Endothelial cell of umbilical vein (primary cell): ENCODE results near the gene RNF222. TPM values are rescaled to one million over a fixed set of nuclear protein-coding genes. Genes with fewer than 3 reads are reported as not detected.

ENCODE experiments used
- BruUV-seq: library from RNA; stranded (reverse); fragments of 400-500 nt; replicated peaks from 2 replicates; lab custom pipeline; 2021; lab: Mats Ljungman, UMichigan
- CTCF ChIA-PET: fragments of 300-600, 350-600 bp; sonication (Branson Sonifier 250); formaldehyde crosslinking; loops from one replicate; lab custom pipeline; 2021; ENCODE audit warnings: antibody characterized with exemption, inconsistent platforms; lab: Charles Lee
- POLR2A ChIA-PET: fragments of 300-600, 350-600 bp; sonication (Branson Sonifier 250); formaldehyde crosslinking; loops from one replicate; lab custom pipeline; 2021; ENCODE audit warnings: antibody characterized with exemption, inconsistent platforms; lab: Charles Lee
- DNase-seq: peaks from one replicate; pipeline ENCODE4 v3.0.0-alpha.2; 2011; ENCODE audit warnings: low read depth, low spot score
- FAIRE-seq: peaks from 2 replicates; lab custom pipeline; 2011; peaks lifted over from hg19 to GRCh38; lab: Jason Lieb, UNC
- H2AFZ ChIP-seq: 2 replicates; pipeline ENCODE4 v1.6.0; 2012; ENCODE audit warnings: low read depth, low read length, control low read depth, inconsistent platforms
- H3K27ac ChIP-seq: 2 replicates; pipeline ENCODE4 v1.5.1; 2011; ENCODE audit warnings: low read depth, mild to moderate bottlenecking, control low read depth, low read length, moderate library complexity; ENCODE audit not compliant: insufficient read depth
- H3K27me3 ChIP-seq, 2 experiments: 2 replicates each; pipeline versions ENCODE4 v1.6.0 to v1.6.1; 2011; ENCODE audit warnings: low read length in 2 of 2, mixed read lengths in 1 of 2; ENCODE audit not compliant: control insufficient read depth in 2 of 2, insufficient read depth in 2 of 2
- H3K36me3 ChIP-seq, 2 experiments: 2 replicates in 1 of 2; 3 replicates in 1 of 2; pipeline ENCODE4 v1.5.1; 2011; ENCODE audit warnings: low read length in 2 of 2, mild to moderate bottlenecking in 1 of 2, moderate library complexity in 1 of 2; ENCODE audit not compliant: control insufficient read depth in 2 of 2, insufficient read depth in 2 of 2; ENCODE audit errors: extremely low read depth in 1 of 2
- H3K4me1 ChIP-seq: 3 replicates; pipeline ENCODE4 v1.5.1; 2011; ENCODE audit warnings: mild to moderate bottlenecking, low read length; ENCODE audit not compliant: control insufficient read depth, insufficient read depth; ENCODE audit errors: extremely low read depth
- H3K4me2 ChIP-seq: 2 replicates; pipeline ENCODE4 v1.6.1; 2011; ENCODE audit warnings: low read length, control low read depth, mixed read lengths; ENCODE audit not compliant: insufficient read depth
- H3K4me3 ChIP-seq, 3 experiments: fragments of 200-600 bp in 1 of 3; sonication (generic), shearing (Covaris generic) in 1 of 3; replicated peaks in 1 of 3; 2 replicates each; pipeline ENCODE4 v1.5.1; 2011 to 2016; ENCODE audit warnings: control low read depth in 3 of 3, low read length in 3 of 3, mild to moderate bottlenecking in 2 of 3, inconsistent platforms in 1 of 3, low read depth in 1 of 3, moderate library complexity in 1 of 3; ENCODE audit not compliant: insufficient read depth in 1 of 3
- H3K79me2 ChIP-seq: 2 replicates; pipeline ENCODE4 v1.6.0; 2012; ENCODE audit warnings: low read length, inconsistent platforms; ENCODE audit not compliant: control insufficient read depth, insufficient read depth
- H3K9ac ChIP-seq: replicated peaks from 2 replicates; pipeline ENCODE3; 2011; ENCODE audit warnings: low read length, control low read depth; ENCODE audit not compliant: insufficient read depth; ENCODE audit errors: extremely low read depth
- H3K9me1 ChIP-seq: replicated peaks from 3 replicates; pipeline ENCODE4 v1.6.0; 2011; ENCODE audit warnings: mild to moderate bottlenecking, low read length; ENCODE audit not compliant: control insufficient read depth, insufficient read depth; ENCODE audit errors: extremely low read depth
- H3K9me3 ChIP-seq: replicated peaks from 2 replicates; pipeline ENCODE4 v1.5.1; 2012; ENCODE audit warnings: low read length, inconsistent platforms; ENCODE audit not compliant: control insufficient read depth, insufficient read depth
- H4K20me1 ChIP-seq: replicated peaks from 2 replicates; pipeline ENCODE3; 2011; ENCODE audit warnings: mild to moderate bottlenecking, low read length; ENCODE audit not compliant: control insufficient read depth, insufficient read depth; ENCODE audit errors: extremely low read depth
- EZH2 ChIP-seq: IDR thresholded peaks from 2 replicates; pipeline ENCODE4 v1.6.1; 2012; ENCODE audit warnings: borderline replicate concordance, low read depth, mild to moderate bottlenecking, moderate library complexity, low read length, inconsistent platforms; ENCODE audit not compliant: severe bottlenecking
- FOS ChIP-seq: IDR thresholded peaks from 2 replicates; pipeline ENCODE4 v1.6.1; 2011; ENCODE audit warnings: mild to moderate bottlenecking, low read length, moderate library complexity, borderline replicate concordance; ENCODE audit not compliant: insufficient read depth
- JUN ChIP-seq: IDR thresholded peaks from 2 replicates; pipeline ENCODE4 v1.6.1; 2011; ENCODE audit warnings: borderline replicate concordance, low read depth; ENCODE audit not compliant: insufficient read length, insufficient read depth
- MYC ChIP-seq: IDR thresholded peaks from one replicate; pipeline ENCODE4 v1.6.1; 2011; ENCODE audit warnings: mild to moderate bottlenecking, low read depth, low read length
- POLR2A ChIP-seq: IDR thresholded peaks from 2 replicates; pipeline ENCODE4 v1.6.1; 2012; ENCODE audit warnings: low read depth, mild to moderate bottlenecking, control low read depth, low read length
- POLR2AphosphoS5 ChIP-seq: IDR thresholded peaks from 2 replicates; pipeline ENCODE4 v1.6.1; 2012; ENCODE audit warnings: low read depth, mild to moderate bottlenecking, control low read depth, low read length, moderate library complexity; ENCODE audit not compliant: insufficient read depth
- dilution Hi-C: fragments of 300-500 bp; cut with MboI; formaldehyde crosslinking; loops from one replicate; pipeline ENCODE4 v1.15.0; 2019; ENCODE audit warnings: low sequenced_read_pairs; ENCODE audit not compliant: extremely low pct_ligation_motif_present
- intact Hi-C: fragments of 100-400 bp; cut with micrococcal nuclease; formaldehyde crosslinking; loops from one replicate; pipeline ENCODE4 v1.10.0; 2022
- polyA plus RNA-seq, 4 experiments: library from polyadenylated mRNA; depleted of rRNA in 3 of 4; stranded (reverse) in 3 of 4; unstranded in 1 of 4; fragments of >200 nt; gene quantifications; 2 replicates each; pipeline versions ENCODE4 v1.2.1 to v1.2.3, GENCODE V29; 2011 to 2012; ENCODE audit warnings: missing spikeins in 1 of 4
- total RNA-seq: library from RNA; stranded (reverse); gene quantifications from 2 replicates; pipeline ENCODE4 v1.2.3, GENCODE V29; 2021
- TF ChIP-seq, protein P1 (sequence below): IDR thresholded peaks from 2 replicates; pipeline ENCODE4 v1.6.1; 2011; ENCODE audit not compliant: insufficient read depth, insufficient read length
- TF ChIP-seq, protein P2 (sequence below), 2 donors: IDR thresholded peaks; 1 replicate in 1 of 2; 2 replicates in 1 of 2; pipeline ENCODE4 v1.5.1; 2011; ENCODE audit warnings: low read length in 2 of 2, mild to moderate bottlenecking in 2 of 2, moderate library complexity in 2 of 2, control low read depth in 1 of 2, inconsistent platforms in 1 of 2, low read depth in 1 of 2; ENCODE audit not compliant: insufficient read depth in 1 of 2; ENCODE audit errors: extremely low read depth in 1 of 2

The RNF222 gene
- total and polyA plus RNA-seq, 2 donors (not counting 3 experiments of a cell fraction or from before 2014, with no cell fraction given), result not detected

- Histone ChIP-seq H4K20me1 (no peaks in the 10 kb centered on the region), H3K27ac (no peak overlapping the region), H3K4me2 (no peak overlapping the region), H3K9ac (no peak overlapping the region), H3K4me3 (no peak overlapping the region), H3K79me2 (no peaks in the 10 kb centered on the region), H3K27me3 (peaks cover 4 to 9% of the 10 kb centered on the region in 2 experiments), H3K9me1 (no peaks in the 10 kb centered on the region), H3K36me3 (no peaks in the 10 kb centered on the region), H3K9me3 (no peaks in the 10 kb centered on the region), H2AFZ (no peak overlapping the region), H3K4me1 (no peaks in the 10 kb centered on the region)
- dilution Hi-C loops (no loop called here), intact Hi-C loops (loop anchor here (1.0 to 2.0 kb wide), 5 partner anchors 25 to 375 kb away; partner anchors contain the start of genes NDEL1 and RPL26)
- POLR2A ChIA-PET, result interaction anchor here (1.0 kb wide), 1 partner anchor 25 kb away, joined by 3 read pairs; the partner anchor contains the start of gene NDEL1
- BruUV-seq, result no TSS peak
- TF ChIP-seq, protein P1, sequence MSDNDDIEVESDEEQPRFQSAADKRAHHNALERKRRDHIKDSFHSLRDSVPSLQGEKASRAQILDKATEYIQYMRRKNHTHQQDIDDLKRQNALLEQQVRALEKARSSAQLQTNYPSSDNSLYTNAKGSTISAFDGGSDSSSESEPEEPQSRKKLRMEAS, result no peak
- TF ChIP-seq MYC (no peak), JUN (no peak), POLR2A (no peak), EZH2 (no peak), POLR2AphosphoS5 (no peak), FOS (no peak)
- TF ChIP-seq, protein P2, sequence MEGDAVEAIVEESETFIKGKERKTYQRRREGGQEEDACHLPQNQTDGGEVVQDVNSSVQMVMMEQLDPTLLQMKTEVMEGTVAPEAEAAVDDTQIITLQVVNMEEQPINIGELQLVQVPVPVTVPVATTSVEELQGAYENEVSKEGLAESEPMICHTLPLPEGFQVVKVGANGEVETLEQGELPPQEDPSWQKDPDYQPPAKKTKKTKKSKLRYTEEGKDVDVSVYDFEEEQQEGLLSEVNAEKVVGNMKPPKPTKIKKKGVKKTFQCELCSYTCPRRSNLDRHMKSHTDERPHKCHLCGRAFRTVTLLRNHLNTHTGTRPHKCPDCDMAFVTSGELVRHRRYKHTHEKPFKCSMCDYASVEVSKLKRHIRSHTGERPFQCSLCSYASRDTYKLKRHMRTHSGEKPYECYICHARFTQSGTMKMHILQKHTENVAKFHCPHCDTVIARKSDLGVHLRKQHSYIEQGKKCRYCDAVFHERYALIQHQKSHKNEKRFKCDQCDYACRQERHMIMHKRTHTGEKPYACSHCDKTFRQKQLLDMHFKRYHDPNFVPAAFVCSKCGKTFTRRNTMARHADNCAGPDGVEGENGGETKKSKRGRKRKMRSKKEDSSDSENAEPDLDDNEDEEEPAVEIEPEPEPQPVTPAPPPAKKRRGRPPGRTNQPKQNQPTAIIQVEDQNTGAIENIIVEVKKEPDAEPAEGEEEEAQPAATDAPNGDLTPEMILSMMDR (IDR thresholded peaks at IDR 0.05; ENCODE audit: extremely low read depth in 1 of 2, insufficient read depth in 1 of 2, low read depth in 1 of 2, low read length in 2 of 2), result peak; percentile 81 to 86
- peak; percentile 99 for FAIRE-seq
- CTCF ChIA-PET, result interaction anchor here (0.6 to 3.6 kb wide), 43 partner anchors 10 to 644 kb away, joined by 3 to 101 read pairs (median 4); partner anchors contain the start of genes CCDC42, NDEL1, RNF222 and RPL26
- peak; percentile 84 for DNase-seq
Observed at GRCh38 chr17:8409966-8410882, 12.6 kb upstream of the RNF222 start.
